Fibroblast of gingiva (primary cell): Measurements from ENCODE around the gene SLC22A1.
"Not testable (repeated sequence)": the region's sequence is repeated elsewhere in the genome, so short reads cannot be mapped to it uniquely, and the experiment has no call there.

ENCODE experiments used
- DNase-seq: peaks from one replicate; pipeline ENCODE4 v3.0.0-alpha.2; 2011; ENCODE audit warnings: low read depth

SLC22A1 gene

DNA sequence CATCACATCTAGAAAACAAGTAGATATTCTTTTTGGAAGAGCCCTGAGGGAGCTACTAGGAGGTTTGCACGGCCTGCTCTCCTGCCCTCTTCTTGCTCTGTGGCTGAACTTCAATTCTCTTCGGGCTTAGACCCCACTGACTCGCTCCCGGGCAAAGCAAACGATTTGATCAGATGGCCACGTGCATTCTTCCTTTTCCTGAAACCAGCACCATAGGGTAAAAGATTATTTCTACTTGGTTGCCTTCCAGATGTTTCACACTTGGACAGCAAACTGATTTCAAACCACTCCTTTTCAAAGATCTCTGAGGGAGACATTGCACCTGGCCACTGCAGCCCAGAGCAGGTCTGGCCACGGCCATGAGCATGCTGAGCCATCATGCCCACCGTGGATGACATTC, at the start of gene SLC22A1:
TSS of gene SLC22A1 (plus strand) at position 258 of the 400 bp plus-strand sequence. CDS start at position 379, 121 bp downstream.
- DNase-seq = no peak

DNA sequence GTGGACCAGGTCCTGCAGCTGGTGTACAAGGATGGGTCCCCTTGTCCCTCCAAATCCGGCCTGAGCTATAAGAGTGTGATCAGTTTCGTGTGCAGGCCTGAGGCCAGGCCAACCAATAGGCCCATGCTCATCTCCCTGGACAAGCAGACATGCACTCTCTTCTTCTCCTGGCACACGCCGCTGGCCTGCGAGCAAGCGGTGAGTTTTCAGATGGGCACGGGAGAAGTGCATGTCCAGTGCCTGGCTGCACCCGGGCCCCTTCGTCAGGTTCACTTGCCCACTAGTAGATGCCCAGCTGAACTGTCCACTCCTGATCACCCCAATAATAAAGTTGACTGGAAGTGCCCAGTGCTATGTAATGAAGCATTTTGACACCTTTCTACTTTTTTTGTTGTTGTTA, 48.3 kb upstream of the SLC22A1 start:
- DNase-seq = no peak

DNA sequence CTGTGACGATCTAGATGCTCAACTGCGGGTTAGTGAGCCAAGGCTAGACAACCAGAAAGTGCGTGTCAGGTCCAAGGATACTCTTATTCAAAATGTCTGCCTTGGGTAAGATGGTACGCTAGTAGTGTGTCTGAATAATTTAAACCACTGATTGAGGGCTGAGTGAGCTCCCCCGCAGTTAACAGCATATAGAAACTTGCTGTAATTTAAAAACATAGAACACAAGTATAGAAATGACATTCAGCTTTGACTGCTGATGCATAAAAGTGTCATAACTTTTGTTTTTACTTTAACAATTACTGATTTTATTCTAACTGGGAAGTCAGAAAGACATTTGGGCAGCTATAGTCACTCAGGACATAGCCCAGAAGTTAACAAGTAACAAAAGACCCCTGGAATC, 45.6 kb upstream of the SLC22A1 start:
- no peak for DNase-seq

DNA sequence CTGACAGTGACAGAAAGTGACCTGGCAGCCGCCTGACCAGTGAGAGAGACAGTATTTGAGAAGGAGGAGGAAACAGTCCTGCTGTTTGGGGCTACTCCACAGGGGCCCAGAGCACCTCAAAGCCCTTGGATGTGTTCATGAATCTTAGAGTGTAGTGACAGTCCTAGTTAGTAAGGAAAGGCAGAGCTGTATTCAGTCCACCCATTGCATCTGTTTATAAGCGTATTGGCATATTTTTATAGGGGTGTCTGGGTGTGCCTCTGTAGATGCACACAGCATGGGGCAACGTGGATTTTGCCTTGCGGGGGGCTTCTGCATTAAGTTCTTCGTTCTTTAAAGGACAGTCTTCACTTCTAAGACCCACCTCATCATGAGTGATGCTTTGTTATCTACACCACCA, 44.6 kb upstream of the SLC22A1 start:
- no peak for DNase-seq

DNA sequence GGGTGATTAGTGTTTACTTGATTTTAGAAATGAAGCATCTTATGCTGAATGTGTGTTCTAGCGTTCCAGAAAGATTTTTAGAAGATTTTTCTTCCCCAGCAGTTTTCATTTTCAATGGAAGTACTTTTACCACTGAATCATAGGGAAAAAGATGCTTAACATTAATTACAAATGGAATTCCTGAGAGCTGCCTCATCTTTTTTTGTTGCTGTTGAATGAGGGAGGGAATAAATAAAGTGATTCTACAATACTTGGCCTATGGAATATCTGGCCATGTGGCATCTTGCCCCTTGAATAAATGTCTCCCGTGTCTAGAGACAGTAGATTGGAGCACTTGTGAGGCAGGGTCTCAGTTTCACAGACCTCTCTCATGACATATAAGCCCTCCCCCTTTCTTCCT, 44.1 kb upstream of the SLC22A1 start:
- peak; percentile 25 for DNase-seq

DNA sequence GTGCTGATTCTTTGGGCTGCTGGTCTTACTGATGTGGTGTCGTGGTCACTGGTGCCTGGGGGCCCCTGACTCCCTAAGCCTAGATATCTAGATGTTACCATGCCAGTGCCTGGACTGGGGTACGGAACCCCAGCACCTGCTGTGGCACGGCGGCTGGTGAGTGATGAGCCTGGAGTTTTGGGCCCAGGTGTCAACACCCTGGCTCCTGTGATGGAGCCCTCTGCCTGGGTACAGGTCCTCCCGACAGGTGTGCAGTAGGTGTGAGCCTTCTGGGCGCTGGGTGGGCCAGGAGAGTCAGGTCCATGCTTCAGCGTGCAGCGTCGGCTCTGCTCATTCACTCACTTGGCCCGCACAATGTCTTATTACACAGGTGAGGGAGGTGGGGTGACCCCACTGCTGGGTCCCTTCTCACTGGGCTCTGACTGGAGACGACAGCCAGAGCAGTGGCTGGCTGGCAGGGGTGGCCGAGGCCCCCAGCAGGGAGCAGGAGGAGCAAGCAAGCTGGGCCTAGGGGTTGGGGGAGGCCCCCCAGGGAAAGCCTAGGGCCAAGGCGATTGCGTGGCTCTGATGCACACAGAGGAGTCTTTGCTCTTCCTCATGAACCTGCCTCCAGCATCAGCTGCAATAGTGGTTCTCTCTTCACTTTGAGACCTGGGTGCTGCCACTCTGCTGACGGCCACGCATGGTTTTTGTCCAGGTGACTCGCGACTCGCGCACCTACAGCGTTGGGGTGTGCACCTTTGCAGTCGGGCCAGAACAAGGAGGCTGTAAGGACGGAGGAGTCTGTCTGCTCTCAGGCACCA, 42.5 kb upstream of the SLC22A1 start:
- DNase-seq = no peak

DNA sequence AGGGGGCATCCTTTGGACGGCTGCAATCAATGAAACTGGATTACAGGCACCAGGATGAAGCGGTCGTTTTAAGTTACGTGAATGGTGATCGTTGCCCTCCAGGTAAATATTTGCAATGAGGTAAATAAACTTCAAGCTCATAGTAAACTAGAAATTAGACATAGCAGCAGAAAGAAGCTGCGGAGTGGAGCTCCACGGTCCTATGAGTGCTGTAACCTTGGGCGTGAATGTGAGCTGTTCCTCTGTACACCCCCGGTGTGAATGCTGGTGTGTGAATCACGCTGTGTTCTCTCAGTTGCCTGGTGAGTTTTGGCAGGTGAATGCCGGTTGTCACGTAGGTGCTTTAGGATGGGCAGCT, 42.0 kb upstream of the SLC22A1 start:
- no peak for DNase-seq

DNA sequence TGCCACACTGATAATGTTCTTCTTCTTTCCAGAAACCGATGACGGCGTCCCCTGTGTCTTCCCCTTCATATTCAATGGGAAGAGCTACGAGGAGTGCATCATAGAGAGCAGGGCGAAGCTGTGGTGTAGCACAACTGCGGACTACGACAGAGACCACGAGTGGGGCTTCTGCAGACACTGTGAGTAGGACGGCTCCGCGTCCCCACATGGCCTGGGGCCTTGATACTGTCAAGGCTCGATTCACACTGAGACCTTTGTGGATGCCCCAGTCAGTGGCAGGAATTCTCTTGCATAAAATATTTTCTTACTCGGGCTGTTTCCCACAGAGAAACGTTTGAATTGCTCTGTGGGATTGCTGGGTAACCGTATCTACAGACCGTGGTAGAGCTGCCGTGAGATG, 41.5 kb upstream of the SLC22A1 start:
- no peak for DNase-seq

DNA sequence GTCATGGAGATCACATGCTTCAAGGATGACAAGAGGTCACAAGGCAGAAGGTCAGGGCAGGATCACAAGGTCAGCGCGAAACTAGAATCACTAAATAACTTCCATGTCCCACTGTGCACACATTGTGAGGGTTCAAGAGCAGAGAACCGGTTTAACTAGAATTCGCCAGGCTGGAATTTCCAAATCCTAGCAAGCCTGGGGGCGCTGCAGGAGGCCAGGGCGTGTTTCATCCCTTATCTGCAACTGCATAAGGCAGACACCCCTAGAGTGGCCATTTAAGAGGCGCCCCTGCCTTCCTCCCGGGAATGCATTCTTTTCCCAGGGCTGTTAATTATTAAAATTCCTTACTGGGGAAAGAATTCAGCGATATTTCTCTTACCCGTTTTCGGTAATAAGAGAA, 40.2 kb upstream of the SLC22A1 start:
- DNase-seq = no peak

DNA sequence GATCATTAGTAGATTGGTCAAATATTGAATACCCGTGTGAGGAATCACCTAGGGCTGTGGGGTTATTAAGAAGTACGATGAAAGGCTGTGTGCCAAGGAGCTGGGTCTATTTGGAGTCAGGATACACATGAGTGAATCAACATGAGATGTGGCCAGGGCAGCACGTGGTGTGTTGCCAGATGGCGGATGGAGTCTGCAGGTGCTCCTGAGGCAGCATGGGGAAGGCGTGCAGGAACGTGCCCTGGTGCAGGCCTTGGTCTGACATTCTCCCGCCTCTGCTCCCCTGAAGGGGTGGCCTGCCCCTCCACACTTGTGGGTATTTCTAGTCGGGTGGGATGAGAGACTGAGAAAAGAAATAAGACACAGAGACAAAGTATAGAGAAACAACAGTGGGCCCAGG, 39.0 kb upstream of the SLC22A1 start:
- DNase-seq = no peak

DNA sequence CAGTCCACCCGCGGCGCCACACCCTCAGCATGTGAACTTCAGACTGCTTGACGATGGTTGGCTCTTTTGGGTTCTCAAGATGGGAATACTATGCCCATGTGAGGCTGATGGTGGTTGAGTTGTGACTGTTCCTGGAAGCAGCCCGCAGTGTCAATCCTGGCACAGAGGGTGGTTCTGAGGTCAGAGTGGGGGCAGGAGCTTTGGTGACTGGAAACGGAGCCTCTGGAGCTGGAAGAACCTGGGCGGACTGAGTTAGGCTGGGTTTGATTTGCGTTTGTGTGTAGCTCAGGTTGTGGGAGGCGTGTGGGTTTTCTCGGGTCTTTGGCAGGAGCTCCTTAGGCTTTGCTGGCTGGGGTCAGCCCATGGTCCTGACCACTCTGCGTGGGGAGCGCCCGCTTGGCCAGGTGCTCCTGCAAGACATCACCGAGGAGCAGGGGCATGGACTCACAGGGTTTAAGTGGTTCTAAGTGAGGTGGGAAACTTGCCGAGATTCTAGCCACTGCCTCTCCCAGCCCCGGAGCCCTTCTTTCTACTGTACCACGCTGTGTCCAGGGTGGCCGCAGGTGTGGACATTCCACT, 37.3 kb upstream of the SLC22A1 start:
- DNase-seq = no peak

DNA sequence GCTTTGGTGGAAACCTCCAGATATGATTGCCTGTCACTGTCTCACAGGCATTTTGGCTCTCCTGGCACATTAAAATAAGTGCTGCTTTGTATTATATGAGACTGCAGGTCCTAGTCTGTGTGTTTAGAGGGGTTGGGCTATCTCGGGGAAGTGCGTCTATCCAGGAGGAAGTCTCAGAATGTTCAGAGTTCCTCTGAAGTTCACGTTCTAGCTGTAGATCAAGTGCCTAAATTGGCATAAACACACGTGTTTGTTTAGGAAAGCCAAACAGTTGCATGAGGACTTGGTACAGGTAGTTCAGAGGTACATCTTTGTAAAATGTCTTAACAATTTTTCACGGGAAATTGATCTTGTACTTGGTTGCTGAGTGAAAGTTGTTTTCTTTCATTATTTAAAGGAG, 36.4 kb upstream of the SLC22A1 start:
- DNase-seq = no peak

DNA sequence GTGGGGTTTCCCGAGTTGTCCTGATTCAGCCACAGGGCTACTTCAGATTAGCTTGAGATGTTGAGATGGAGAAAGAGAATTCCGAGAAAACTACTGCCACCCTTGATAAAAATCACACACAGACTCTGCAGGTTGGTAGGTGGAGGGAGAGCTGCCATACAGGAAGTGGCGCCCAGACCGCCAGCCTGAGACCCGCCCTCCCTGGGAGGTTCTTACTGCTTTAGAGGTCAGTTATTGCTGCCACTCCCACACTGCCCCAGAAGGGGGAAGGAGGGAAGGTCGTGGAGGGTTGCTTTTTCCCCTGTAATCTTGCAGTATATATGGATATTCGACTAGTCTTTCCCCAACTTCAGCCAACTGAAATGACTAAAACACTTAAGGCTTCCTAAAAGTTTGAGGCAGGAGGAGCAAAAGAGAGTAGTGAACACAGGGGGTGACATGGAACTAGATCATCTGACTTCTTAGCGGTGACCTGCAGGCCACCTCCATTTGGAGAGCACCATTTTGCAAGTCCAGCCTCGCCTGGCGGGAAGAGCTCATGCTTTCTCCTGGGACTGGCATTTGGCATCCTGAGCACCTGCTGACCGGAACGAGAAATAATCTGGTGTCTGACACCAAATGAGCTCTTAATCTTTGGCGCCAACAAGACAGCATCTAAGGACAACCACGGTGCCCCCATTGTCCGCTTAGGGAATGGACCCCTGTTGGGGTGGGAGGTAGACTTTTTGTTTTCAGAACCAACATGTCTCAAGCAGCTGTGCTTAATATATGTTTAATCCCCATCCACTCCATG, 35.7 kb upstream of the SLC22A1 start:
- DNase-seq = no peak

DNA sequence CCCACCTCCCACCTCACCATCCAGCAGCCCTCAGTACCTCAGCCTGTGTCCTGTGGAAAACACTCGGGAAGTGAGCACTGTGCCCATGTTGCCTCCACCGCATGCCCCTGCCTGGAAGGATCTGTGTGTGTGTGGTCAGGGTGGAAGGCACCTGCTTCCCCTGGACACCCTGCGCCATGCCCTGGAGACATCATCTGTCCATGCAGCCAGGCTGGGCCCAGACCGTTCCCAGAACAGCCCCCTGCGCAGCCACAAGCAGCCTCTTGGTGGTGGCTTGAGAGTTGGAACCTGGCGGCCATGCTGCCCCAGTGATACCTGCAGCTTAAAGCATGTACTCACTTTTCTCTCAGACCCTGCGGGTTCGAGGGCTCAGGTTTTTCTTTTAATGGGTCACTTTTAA, 34.9 kb upstream of the SLC22A1 start:
- DNase-seq = no peak

DNA sequence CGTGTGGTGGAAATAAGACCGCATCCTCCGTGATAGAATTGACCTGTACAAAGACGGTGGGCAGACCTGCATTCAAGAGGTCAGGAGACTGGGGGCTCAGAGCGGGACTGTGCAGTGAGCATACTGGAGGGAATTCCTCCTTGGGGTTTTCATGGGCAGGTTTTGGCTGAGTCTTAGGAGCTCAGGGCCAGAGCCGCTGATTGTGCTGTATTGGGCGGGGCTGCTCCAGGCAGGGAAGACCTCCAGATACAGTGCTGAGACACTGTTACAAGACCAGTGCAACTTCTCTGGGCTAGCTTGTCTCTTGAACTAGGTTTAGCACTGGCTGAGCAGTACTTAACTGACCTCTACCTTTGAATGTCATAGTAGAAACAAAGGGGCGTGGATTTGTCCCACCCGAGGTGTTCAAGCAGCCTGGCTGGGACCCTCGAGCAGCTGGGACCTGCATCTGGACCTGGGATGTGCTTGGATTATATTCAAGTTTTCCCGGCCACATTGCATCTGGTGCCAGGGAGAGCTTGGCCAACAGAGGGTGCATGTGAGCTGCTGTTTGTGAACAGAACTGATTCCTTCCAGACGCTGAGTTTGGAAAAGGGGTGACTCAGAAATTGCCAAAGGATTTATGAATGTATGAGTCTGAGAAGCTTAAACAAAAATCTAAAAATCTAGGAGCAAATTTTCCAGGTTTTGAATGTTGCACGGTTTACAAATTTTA, 33.4 kb upstream of the SLC22A1 start:
- peak; percentile 84 for DNase-seq

DNA sequence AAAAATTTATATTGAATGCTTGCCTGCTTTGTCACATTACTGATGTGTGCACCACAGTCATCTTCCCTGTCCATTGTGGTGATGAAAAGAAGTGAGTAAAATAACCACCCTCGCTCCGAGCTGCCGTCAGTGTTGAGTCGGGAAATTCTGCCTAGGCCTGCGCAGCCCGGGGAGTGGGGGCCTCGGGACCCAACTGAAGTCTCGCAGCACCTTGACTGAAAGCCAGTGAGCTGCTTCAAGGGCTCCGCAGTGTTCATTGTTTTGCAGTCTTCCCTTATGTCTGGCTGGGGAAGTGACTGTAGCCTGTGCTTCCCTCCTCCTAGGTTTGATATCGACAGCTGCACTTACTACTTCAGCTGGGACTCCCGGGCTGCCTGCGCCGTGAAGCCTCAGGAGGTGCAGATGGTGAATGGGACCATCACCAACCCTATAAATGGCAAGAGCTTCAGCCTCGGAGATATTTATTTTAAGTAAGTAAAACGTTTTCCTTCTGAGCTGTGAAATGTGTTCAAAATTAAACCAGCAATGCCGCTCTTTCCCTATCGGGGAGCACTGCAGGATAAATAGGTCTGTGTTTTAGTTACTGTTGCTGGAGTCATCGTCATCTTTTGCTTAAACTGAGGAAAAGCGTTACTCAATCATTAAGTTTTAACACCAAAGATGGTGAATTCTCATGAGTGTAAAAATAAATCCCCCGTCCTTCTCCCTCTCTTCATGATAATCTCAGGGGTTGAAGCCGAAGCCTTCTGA, 32.7 kb upstream of the SLC22A1 start:
- DNase-seq = no peak

DNA sequence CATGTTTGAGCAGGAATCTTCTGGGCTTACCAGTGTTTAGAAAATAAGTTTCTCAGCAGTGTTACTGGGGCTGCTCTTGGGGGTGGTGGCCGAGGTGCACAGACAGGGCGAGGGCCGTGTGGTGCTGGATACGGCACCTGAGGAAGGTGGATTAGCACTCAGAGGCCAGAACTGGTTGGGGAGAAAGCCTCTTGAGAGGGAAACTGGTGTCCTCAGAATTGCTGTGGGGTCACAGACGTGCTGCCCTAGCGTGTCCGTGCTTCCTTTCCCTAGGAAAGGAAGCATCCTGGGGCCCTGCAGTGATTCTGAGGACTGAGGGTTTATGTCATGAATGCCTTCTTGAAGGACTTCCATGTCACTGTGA, 32.1 kb upstream of the SLC22A1 start:
- no peak for DNase-seq

DNA sequence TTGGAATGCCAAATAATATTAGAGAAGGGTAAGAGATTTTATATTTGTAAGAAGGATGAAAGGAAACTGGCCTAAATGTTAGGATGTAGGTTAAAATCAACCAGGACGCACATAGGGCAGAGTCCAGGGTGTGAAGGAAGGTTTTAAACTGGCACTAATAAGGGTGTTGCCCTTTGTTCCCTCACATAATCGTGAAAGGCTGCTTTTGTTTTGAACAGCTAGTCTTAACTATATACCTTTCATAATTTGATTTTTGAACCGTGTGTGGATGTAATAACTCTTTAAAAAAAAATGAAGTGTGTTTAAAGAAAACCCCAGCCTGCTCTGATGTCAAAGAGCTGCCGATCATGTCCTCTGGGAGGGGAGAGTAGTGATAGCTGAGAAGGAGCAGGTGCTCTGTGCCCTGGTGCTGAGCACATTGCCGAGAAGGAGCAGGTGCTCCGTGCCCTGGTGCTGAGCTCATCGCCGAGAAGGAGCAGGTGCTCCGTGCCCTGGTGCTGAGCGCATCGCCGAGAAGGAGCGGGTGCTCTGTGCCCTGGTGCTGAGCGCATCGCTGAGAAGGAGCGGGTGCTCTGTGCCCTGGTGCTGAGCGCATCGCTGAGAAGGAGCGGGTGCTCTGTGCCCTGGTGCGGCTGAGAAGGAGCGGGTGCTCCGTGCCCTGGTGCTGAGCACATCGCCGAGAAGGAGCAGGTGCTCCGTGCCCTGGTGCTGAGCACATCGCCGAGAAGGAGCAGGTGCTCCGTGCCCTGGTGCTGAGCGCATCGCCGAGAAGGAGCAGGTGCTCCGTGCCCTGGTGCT, 31.0 kb upstream of the SLC22A1 start:
- not testable (repeated sequence) for DNase-seq

DNA sequence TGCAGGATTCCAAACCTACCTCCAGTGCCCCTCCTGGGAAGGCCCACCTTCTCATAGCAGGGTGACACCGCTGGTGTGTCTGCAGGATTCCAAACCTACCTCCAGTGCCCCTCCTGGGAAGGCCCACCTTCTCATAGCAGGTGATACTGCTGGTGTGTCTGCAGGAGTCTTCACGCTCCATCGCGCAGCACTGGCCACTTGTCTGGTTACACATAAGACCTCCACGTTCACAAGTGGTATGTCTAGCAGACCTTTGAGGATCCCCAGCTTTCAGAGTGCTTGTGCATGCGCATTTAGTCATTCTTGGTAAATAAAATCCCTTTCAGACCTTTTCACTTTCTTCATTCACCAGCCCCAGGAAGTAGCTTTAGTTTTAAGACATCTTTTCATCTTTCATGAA, 29.4 kb upstream of the SLC22A1 start:
- not testable (repeated sequence) for DNase-seq

DNA sequence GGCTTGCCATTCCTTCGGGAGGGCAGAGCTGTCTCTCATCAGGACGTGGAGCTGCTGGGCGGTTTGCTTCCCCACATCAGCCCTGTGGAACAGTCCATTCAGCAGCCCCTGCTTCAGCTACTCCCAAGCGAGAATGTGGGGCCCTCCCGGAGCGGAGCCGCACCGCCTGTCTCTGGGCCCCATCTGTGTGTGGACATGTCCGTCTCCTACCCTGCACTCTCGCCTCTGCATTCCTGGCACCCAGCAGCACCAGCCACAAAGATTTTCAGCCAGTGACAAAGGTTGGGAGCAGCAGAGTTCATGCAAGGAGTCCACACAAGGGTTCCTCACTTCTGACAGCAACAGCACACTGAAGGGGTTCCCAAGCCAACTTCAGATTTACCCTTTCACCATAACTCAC, 29.0 kb upstream of the SLC22A1 start:
- DNase-seq = no peak

DNA sequence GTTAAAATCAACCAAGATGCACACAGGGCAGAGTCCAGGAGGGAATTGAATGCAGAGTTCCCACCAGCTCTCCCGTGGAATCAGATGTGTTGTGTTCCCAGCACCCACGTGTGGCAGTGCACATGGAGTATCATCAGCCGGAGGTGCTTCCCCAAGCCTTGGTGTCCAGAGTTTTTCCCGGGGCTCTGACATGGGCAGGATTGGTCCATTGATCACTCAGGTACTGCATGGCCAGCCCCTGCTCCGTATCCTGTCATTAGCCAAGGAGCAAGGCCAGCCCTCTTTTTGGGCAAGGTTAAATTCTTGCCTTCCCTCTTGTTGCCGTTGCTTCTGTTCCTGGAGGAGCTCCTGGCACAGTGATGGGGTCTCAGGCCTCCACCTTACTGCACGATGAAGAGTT, 28.6 kb upstream of the SLC22A1 start:
- DNase-seq = no peak
